HG03045 (cell line): ENCODE data around the gene MKLN1.
"Not testable (repeated sequence)": the region's sequence is repeated elsewhere in the genome, so short reads cannot be mapped to it uniquely, and the experiment has no call there.

Experiments
- ATAC-seq: cut with Tn5 transposase; IDR thresholded peaks from one replicate; pipeline ENCODE4 v1.9.1; 2021; ENCODE audit warnings: mild to moderate bottlenecking, moderate library complexity; ENCODE audit not compliant: unreplicated experiment

MKLN1 gene

GRCh38 chr7:131388126-131388525 is 60.5 kb downstream of the MKLN1 start:
- ATAC-seq = no peak

- ATAC-seq = no peak
Measured at GRCh38 chr7:131390275-131390674, 62.6 kb downstream of the MKLN1 start.

- ATAC-seq = no peak
Measured at GRCh38 chr7:131391145-131391544, 63.5 kb downstream of the MKLN1 start.

GRCh38 chr7:131400681-131401176 is 73.1 kb downstream of the MKLN1 start:
- ATAC-seq = no peak

- ATAC-seq = no peak
Measured at GRCh38 chr7:131401194-131401593, 73.5 kb downstream of the MKLN1 start.

- no peak for ATAC-seq
Measured at GRCh38 chr7:131403322-131403721, 75.6 kb downstream of the MKLN1 start.

GRCh38 chr7:131404226-131404911 is 76.7 kb downstream of the MKLN1 start:
- no peak for ATAC-seq

- no peak for ATAC-seq
Measured at GRCh38 chr7:131409129-131409766, 81.6 kb downstream of the MKLN1 start.

GRCh38 chr7:131412031-131412430 is 84.4 kb downstream of the MKLN1 start:
- ATAC-seq = no peak

- ATAC-seq = no peak
Measured at GRCh38 chr7:131413711-131414110, 86.0 kb downstream of the MKLN1 start.

- ATAC-seq = no peak
Measured at GRCh38 chr7:131424219-131424822, 96.6 kb downstream of the MKLN1 start.

GRCh38 chr7:131425992-131426391 is 98.3 kb downstream of the MKLN1 start:
- ATAC-seq = no peak

- not testable (repeated sequence) for ATAC-seq
Measured at GRCh38 chr7:131430826-131431225, 103.2 kb downstream of the MKLN1 start.

- no peak for ATAC-seq
Measured at GRCh38 chr7:131431289-131431688, 103.6 kb downstream of the MKLN1 start.

- ATAC-seq = no peak
Measured at GRCh38 chr7:131431756-131432155, 104.1 kb downstream of the MKLN1 start.

GRCh38 chr7:131436384-131436783 is 108.7 kb downstream of the MKLN1 start:
- no peak for ATAC-seq

- no peak for ATAC-seq
Measured at GRCh38 chr7:131438969-131439368, 111.3 kb downstream of the MKLN1 start.

GRCh38 chr7:131443496-131443895 is 115.8 kb downstream of the MKLN1 start:
- no peak for ATAC-seq

- ATAC-seq = no peak
Measured at GRCh38 chr7:131444683-131445082, 117.0 kb downstream of the MKLN1 start.

- ATAC-seq = no peak
Measured at GRCh38 chr7:131449373-131449902, 121.8 kb downstream of the MKLN1 start.

GRCh38 chr7:131454498-131454897 is 126.8 kb downstream of the MKLN1 start:
- ATAC-seq = no peak

- no peak for ATAC-seq
Measured at GRCh38 chr7:131455001-131455400, 127.3 kb downstream of the MKLN1 start.
